T-helper 22 cell (primary cell): ENCODE measurements around the gene CASKIN1.

Experiments
- DNase-seq: peaks from one replicate; pipeline ENCODE4 v3.0.0-alpha.2; 2020; ENCODE audit warnings: low read depth

CASKIN1 gene

GRCh38 chr16:2190659-2191445 lies 5.6 kb downstream of the CASKIN1 start:
- DNase-seq: no peak

GRCh38 chr16:2190002-2190658 lies 6.3 kb downstream of the CASKIN1 start:
- DNase-seq: no peak

- no peak for DNase-seq
These were observed 7.0 kb downstream of the CASKIN1 start for GRCh38 chr16:2189252-2189893.

GRCh38 chr16:2188395-2188794 lies 8.0 kb downstream of the CASKIN1 start:
- DNase-seq: no peak

- DNase-seq: no peak
These were observed 9.2 kb downstream of the CASKIN1 start for GRCh38 chr16:2187212-2187611.

- DNase-seq: no peak
These were observed 9.9 kb downstream of the CASKIN1 start for GRCh38 chr16:2186505-2186904.

GRCh38 chr16:2186064-2186463 lies 10.3 kb downstream of the CASKIN1 start:
- no peak for DNase-seq

- DNase-seq: no peak
These were observed 11.4 kb downstream of the CASKIN1 start for GRCh38 chr16:2184962-2185361.

- DNase-seq: no peak
These were observed 12.1 kb downstream of the CASKIN1 start for GRCh38 chr16:2184346-2184745.

GRCh38 chr16:2183671-2184070 lies 12.7 kb downstream of the CASKIN1 start:
- DNase-seq: no peak

GRCh38 chr16:2181952-2182351 lies 14.5 kb downstream of the CASKIN1 start:
- DNase-seq: no peak

- no peak for DNase-seq
These were observed 15.2 kb downstream of the CASKIN1 start for GRCh38 chr16:2180962-2181923.

GRCh38 chr16:2180461-2180860 lies 15.9 kb downstream of the CASKIN1 start:
- no peak for DNase-seq

GRCh38 chr16:2179576-2179975 lies 16.8 kb downstream of the CASKIN1 start:
- DNase-seq: no peak

- no peak for DNase-seq
These were observed 17.3 kb downstream of the CASKIN1 start for GRCh38 chr16:2179107-2179501.

GRCh38 chr16:2178321-2179106 lies 17.9 kb downstream of the CASKIN1 start:
- peak; percentile 21 for DNase-seq

GRCh38 chr16:2177561-2177960 lies 18.8 kb downstream of the CASKIN1 start:
- DNase-seq: no peak

GRCh38 chr16:2177101-2177500 lies 19.3 kb downstream of the CASKIN1 start:
- DNase-seq: no peak

GRCh38 chr16:2176047-2176446 lies 20.4 kb downstream of the CASKIN1 start:
- DNase-seq: no peak

- DNase-seq: no peak
These were observed 21.0 kb downstream of the CASKIN1 start for GRCh38 chr16:2175454-2175853.
